SK-N-SH (cell line): ENCODE data around the gene PTEN. TPM values are rescaled to one million over a fixed set of nuclear protein-coding genes. Genes with fewer than 3 reads are reported as not detected.

Experiments
- CTCF ChIA-PET: fragments of 300-600, 350-600 bp; formaldehyde crosslinking; extraction: SDS; loops from one replicate; lab custom pipeline; 2021; lab: Yijun Ruan, JAX
- POLR2A ChIA-PET: fragments of 350-600 bp; sonication (Branson Sonifier 250); formaldehyde crosslinking; extraction: SDS; loops from one replicate; lab custom pipeline; 2020; ENCODE audit warnings: antibody characterized with exemption, inconsistent platforms; lab: Yijun Ruan, JAX
- DNase-seq: peaks from one replicate; pipeline ENCODE4 v3.0.0; 2012
- H2AFZ ChIP-seq: fragments of 200-600 bp; sonication (generic); 2 replicates; pipeline ENCODE4 v1.8.1; 2016; ENCODE audit warnings: antibody characterized with exemption, mild to moderate bottlenecking, low read depth
- H3F3A ChIP-seq: fragments of 200-600 bp; sonication (generic); replicated peaks from 2 replicates; pipeline ENCODE3; 2016; ENCODE audit warnings: antibody characterized with exemption, mild to moderate bottlenecking; ENCODE audit not compliant: insufficient read depth
- H3K27ac ChIP-seq, 2 experiments: fragments of 200-500 bp in 1 of 2; fragments of 200-600 bp in 1 of 2; sonication (Bioruptor generic) in 1 of 2; sonication (generic), shearing (Covaris generic) in 1 of 2; 2 replicates each; pipeline versions ENCODE4 v1.5.1 to v1.6.1; 2014 to 2016; ENCODE audit warnings: low read depth in 2 of 2, inconsistent platforms in 1 of 2, low read length in 1 of 2, mild to moderate bottlenecking in 1 of 2, mixed read lengths in 1 of 2
- H3K27me3 ChIP-seq: fragments of 200-600 bp; sonication (generic), shearing (Covaris generic); 2 replicates; pipeline ENCODE4 v1.6.1; 2016; ENCODE audit warnings: mixed run types; ENCODE audit not compliant: insufficient read depth
- H3K36me3 ChIP-seq, 2 experiments: fragments of 200-500 bp in 1 of 2; fragments of 200-600 bp in 1 of 2; sonication (Bioruptor generic) in 1 of 2; sonication (generic) in 1 of 2; replicated peaks in 1 of 2; 2 replicates each; pipeline versions ENCODE3 to v1.5.1; 2014 to 2016; ENCODE audit warnings: low read length in 1 of 2, mild to moderate bottlenecking in 1 of 2; ENCODE audit not compliant: insufficient read depth in 2 of 2, control insufficient read depth in 1 of 2
- H3K4me1 ChIP-seq, 2 experiments: fragments of 200-500 bp in 1 of 2; fragments of 200-600 bp in 1 of 2; sonication (Bioruptor generic) in 1 of 2; sonication (generic), shearing (Covaris generic) in 1 of 2; 2 replicates each; pipeline versions ENCODE4 v1.5.1 to v1.6.1; 2014 to 2016; ENCODE audit warnings: low read depth in 1 of 2, low read length in 1 of 2, mixed run types in 1 of 2; ENCODE audit not compliant: insufficient read depth in 2 of 2, control insufficient read depth in 1 of 2
- H3K4me2 ChIP-seq: fragments of 200-600 bp; sonication (generic), shearing (Covaris generic); 2 replicates; pipeline ENCODE4 v1.6.1; 2017; ENCODE audit warnings: mixed run types
- H3K4me3 ChIP-seq, 2 experiments: fragments of 200-500 bp in 1 of 2; fragments of 200-600 bp in 1 of 2; sonication (Bioruptor generic) in 1 of 2; sonication (generic), shearing (Covaris generic) in 1 of 2; 2 replicates each; pipeline versions ENCODE4 v1.5.1 to v1.8.1; 2014 to 2016; ENCODE audit warnings: low read depth in 2 of 2, inconsistent platforms in 1 of 2, low read length in 1 of 2, mild to moderate bottlenecking in 1 of 2, mixed read lengths in 1 of 2, moderate library complexity in 1 of 2
- H3K79me2 ChIP-seq: fragments of 200-600 bp; sonication (generic); 2 replicates; pipeline ENCODE4 v1.8.1; 2017; ENCODE audit warnings: mild to moderate bottlenecking; ENCODE audit not compliant: insufficient read depth
- H3K9ac ChIP-seq: fragments of 200-600 bp; sonication (generic); 2 replicates; pipeline ENCODE4 v1.6.1; 2017; ENCODE audit warnings: mixed run types
- H3K9me2 ChIP-seq: fragments of 200-600 bp; sonication (generic); 2 replicates; pipeline ENCODE4 v1.6.1; 2017; ENCODE audit warnings: mixed run types
- H3K9me3 ChIP-seq: fragments of 200-600 bp; sonication (generic); 2 replicates; pipeline ENCODE4 v1.6.1; 2017; ENCODE audit warnings: mixed run types, mild to moderate bottlenecking, moderate library complexity
- H4K20me1 ChIP-seq: fragments of 200-600 bp; sonication (generic); 2 replicates; pipeline ENCODE4 v1.6.1; 2017; ENCODE audit warnings: mild to moderate bottlenecking, mixed run types; ENCODE audit not compliant: insufficient read depth
- CHD2 ChIP-seq: fragments of 150-350 bp; IDR thresholded peaks from 2 replicates; pipeline ENCODE4 v1.6.1; 2018; ENCODE audit warnings: low read length; ENCODE audit not compliant: partially characterized antibody
- FOXJ3 ChIP-seq: sonication (generic); formaldehyde crosslinking; IDR thresholded peaks from 2 replicates; pipeline ENCODE4 v1.5.1; 2020; ENCODE audit warnings: mild to moderate bottlenecking, missing genetic modification reagents
- GABPA ChIP-seq: IDR thresholded peaks from 2 replicates; pipeline ENCODE4 v1.4.0; 2012; ENCODE audit warnings: low read depth, mild to moderate bottlenecking
- MXI1 ChIP-seq: IDR thresholded peaks from 2 replicates; pipeline ENCODE4 v1.6.1; 2012; ENCODE audit warnings: mild to moderate bottlenecking, low read depth, low read length, improper control_type of control experiment
- NFIC ChIP-seq: IDR thresholded peaks from 2 replicates; pipeline ENCODE4 v1.4.0; 2012; ENCODE audit warnings: borderline replicate concordance
- RFX5 ChIP-seq: IDR thresholded peaks from 2 replicates; pipeline ENCODE4 v1.6.1; 2012; ENCODE audit warnings: mild to moderate bottlenecking, improper control_type of control experiment, low read length
- SMC3 ChIP-seq: IDR thresholded peaks from 2 replicates; pipeline ENCODE4 v1.6.1; 2012; ENCODE audit warnings: low read depth, low read length, improper control_type of control experiment
- TEAD4 ChIP-seq: IDR thresholded peaks from 2 replicates; pipeline ENCODE4 v1.4.0; 2012; ENCODE audit warnings: mild to moderate bottlenecking, borderline replicate concordance; ENCODE audit not compliant: insufficient read depth
- USF2 ChIP-seq: fragments of 150-350 bp; IDR thresholded peaks from 2 replicates; pipeline ENCODE4 v1.6.1; 2017; ENCODE audit warnings: antibody characterized with exemption, low read length, low read depth, borderline replicate concordance
- WGBS: methylation state at CpG from one replicate; pipeline ENCODE4 v1.1.6; 2017; ENCODE audit warnings: low lambda C conversion rate; 5-methylcytosine and 5-hydroxymethylcytosine counted together
- polyA plus RNA-seq, 3 experiments: library from polyadenylated mRNA; depleted of rRNA; stranded (reverse); fragments of >200 nt; gene quantifications; 2 replicates each; pipeline ENCODE4 v1.2.3, GENCODE V29; 2012
- TF ChIP-seq, protein P1 (sequence below): IDR thresholded peaks from 2 replicates; pipeline ENCODE4; 2012

The PTEN gene
- polyA plus RNA-seq, 1 of the 3 experiments (the other 2 are of a cell fraction), result 12.8 TPM

GRCh38 chr10:87818505-87819288, 44.7 kb upstream of the PTEN start:
- POLR2A ChIA-PET, result interaction anchor here (0.5 to 2.2 kb wide), 6 partner anchors 9 to 314 kb away, joined by 3 to 11 read pairs (median 6); partner anchors contain the start of genes KLLN, MINPP1 and PTEN
- Histone ChIP-seq H2AFZ (peak overlapping the region; percentile 79), H3K4me3 (peak overlapping the region; percentile 86 to 94), H3K79me2 (peaks cover 42% of the 10 kb centered on the region), H3K27ac (peak overlapping the region; percentile 91 to 95; a peak in 3 of 4 replicates), H3F3A (peaks cover 17% of the 10 kb centered on the region), H3K9me3 (no peaks in the 10 kb centered on the region), H3K4me2 (peak overlapping the region; percentile 86), H3K4me1 (peaks cover 10 to 12% of the 10 kb centered on the region in 2 experiments; a peak in 3 of 4 replicates), H3K36me3 (peaks cover 8 to 9% of the 10 kb centered on the region in 2 experiments), H3K9ac (peak overlapping the region; percentile 90), H3K9me2 (no peaks in the 10 kb centered on the region; the same call in 1 of the 2 replicates), H4K20me1 (peaks cover 19% of the 10 kb centered on the region), H3K27me3 (no peaks in the 10 kb centered on the region)
- CTCF ChIA-PET, result interaction anchor here (0.7 to 5.1 kb wide), 5 partner anchors 9 to 734 kb away, joined by 3 to 18 read pairs (median 4); no protein-coding TSS in a partner anchor
- TF ChIP-seq MXI1 (peak; percentile 47), SMC3 (no peak)
- peak; percentile 51 for DNase-seq
- WGBS, result 10% methylated on average over 29 of the region's 29 CpGs

GRCh38 chr10:87819289-87819585, 44.2 kb upstream of the PTEN start:
- no peak overlapping the region for H3K9ac ChIP-seq
- H3K4me3 ChIP-seq, result peak overlapping the region in 1 of 2 experiments; percentile 94; a peak in 2 of 4 replicates
- no peaks in the 10 kb centered on the region for H3K9me3 ChIP-seq
- H3K79me2 ChIP-seq, result peaks cover 36% of the 10 kb centered on the region
- CTCF ChIA-PET, result interaction anchor here (0.7 to 5.1 kb wide), 2 partner anchors 31 to 84 kb away, joined by 4 to 18 read pairs; no protein-coding TSS in a partner anchor
- H3K4me2 ChIP-seq, result peak overlapping the region; percentile 86; the same call in 1 of the 2 replicates
- 0 out of 4 replicates have a peak overlapping the region, but pooled peaks of 1 of the 2 experiments have one; percentile 91 for H3K27ac ChIP-seq
- H2AFZ ChIP-seq, result peak overlapping the region; percentile 79; the same call in 1 of the 2 replicates
- H3F3A ChIP-seq, result peaks cover 17% of the 10 kb centered on the region
- TF ChIP-seq GABPA, result no peak
- TF ChIP-seq RFX5, result no peak
- TF ChIP-seq FOXJ3 (CRISPR knock-in tag), result no peak
- TF ChIP-seq, all 33 proteins: peak for 0
- POLR2A ChIA-PET, result interaction anchor here (0.6 to 2.2 kb wide), 2 partner anchors 9 to 27 kb away, joined by 3 to 8 read pairs; no protein-coding TSS in a partner anchor
- peaks cover 2 to 4% of the 10 kb centered on the region in 2 experiments for H3K36me3 ChIP-seq
- no peaks in the 10 kb centered on the region for H3K27me3 ChIP-seq
- DNase-seq, result no peak
- 73% methylated on average over 6 of the region's 6 CpGs for WGBS
- H4K20me1 ChIP-seq, result peaks cover 19% of the 10 kb centered on the region
- H3K9me2 ChIP-seq, result no peaks in the 10 kb centered on the region; the same call in 1 of the 2 replicates
- peaks cover 10 to 12% of the 10 kb centered on the region in 2 experiments; a peak in 3 of 4 replicates for H3K4me1 ChIP-seq

DNA sequence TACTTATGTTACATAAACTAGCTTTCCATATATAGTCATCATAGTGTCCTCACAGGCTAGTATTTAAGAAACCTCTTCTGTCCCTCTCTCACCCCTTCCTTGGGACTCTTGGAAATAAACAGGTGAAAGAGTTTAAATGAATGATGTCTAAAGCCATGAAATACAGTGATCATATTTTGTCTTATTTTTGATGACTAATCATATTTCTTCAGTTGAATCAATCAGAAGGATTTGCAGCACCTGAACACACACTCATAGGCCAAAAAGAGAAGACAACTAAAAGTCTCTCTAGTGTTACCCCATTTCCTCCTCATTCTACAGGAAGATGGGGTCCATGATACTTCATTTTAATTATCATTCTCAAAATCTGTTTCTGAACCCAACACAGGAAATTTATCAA, 36.8 kb upstream of the PTEN start:
- Histone ChIP-seq H3K9me2 (no peaks in the 10 kb centered on the region), H3K36me3 (no peaks in the 10 kb centered on the region), H3F3A (peaks cover 5% of the 10 kb centered on the region), H3K9ac (no peak overlapping the region), H3K4me2 (no peak overlapping the region), H3K4me1 (no peaks in the 10 kb centered on the region; a peak in 1 of 4 replicates), H3K4me3 (no peak overlapping the region), H3K27me3 (no peaks in the 10 kb centered on the region)
- POLR2A ChIA-PET, result no interaction called here
- DNase-seq, result no peak
- TF ChIP-seq NFIC (no peak), TEAD4 (no peak), CHD2 (no peak), USF2 (no peak)
- TF ChIP-seq, protein P1, sequence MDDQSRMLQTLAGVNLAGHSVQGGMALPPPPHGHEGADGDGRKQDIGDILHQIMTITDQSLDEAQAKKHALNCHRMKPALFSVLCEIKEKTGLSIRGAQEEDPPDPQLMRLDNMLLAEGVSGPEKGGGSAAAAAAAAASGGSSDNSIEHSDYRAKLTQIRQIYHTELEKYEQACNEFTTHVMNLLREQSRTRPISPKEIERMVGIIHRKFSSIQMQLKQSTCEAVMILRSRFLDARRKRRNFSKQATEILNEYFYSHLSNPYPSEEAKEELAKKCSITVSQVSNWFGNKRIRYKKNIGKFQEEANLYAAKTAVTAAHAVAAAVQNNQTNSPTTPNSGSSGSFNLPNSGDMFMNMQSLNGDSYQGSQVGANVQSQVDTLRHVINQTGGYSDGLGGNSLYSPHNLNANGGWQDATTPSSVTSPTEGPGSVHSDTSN, result no peak
- TF ChIP-seq, all 33 proteins: peak for 0
- no peaks in the 10 kb centered on the region for H4K20me1 ChIP-seq
- no peaks in the 10 kb centered on the region for H3K9me3 ChIP-seq
- CTCF ChIA-PET, result interaction anchor here (1.7 kb wide), 1 partner anchor 12 kb away, joined by 4 read pairs; no protein-coding TSS in a partner anchor
- H3K27ac ChIP-seq, result no peak overlapping the region
- H2AFZ ChIP-seq, result no peak overlapping the region
- H3K79me2 ChIP-seq, result no peaks in the 10 kb centered on the region
